K562 (cell line): ENCODE results near the gene CNKSR1. TPM values are rescaled to one million over a fixed set of nuclear protein-coding genes. Genes with fewer than 3 reads are reported as not detected.

ENCODE experiments used
- CAMTA2 ChIP-seq: fragments of 250-450 bp; sonication (Bioruptor Pico); conservative IDR thresholded peaks from 2 replicates; pipeline ENCODE4 v1.5.1; 2022
- GATA2 ChIP-seq: sonication (generic); formaldehyde crosslinking; IDR thresholded peaks from 2 replicates; pipeline ENCODE4 v1.4.0; 2020; ENCODE audit warnings: mild to moderate bottlenecking, missing genetic modification reagents
- GTF2E2 ChIP-seq: fragments of 200-800 bp; sonication (Bioruptor generic); IDR thresholded peaks from 2 replicates; pipeline ENCODE4 v1.6.1; 2016; ENCODE audit warnings: missing genetic modification characterization, missing compliant biosample characterization
- HCFC1 ChIP-seq: IDR thresholded peaks from 2 replicates; pipeline ENCODE4 v1.6.1; 2012; ENCODE audit warnings: low read depth, low read length, improper control_type of control experiment
- MED1 ChIP-seq: sonication (generic); formaldehyde crosslinking; IDR thresholded peaks from 2 replicates; pipeline ENCODE4 v1.8.1; 2023; ENCODE audit warnings: missing genetic modification reagents, borderline replicate concordance
- MEF2A ChIP-seq: IDR thresholded peaks from 2 replicates; pipeline ENCODE4 v1.6.1; 2011; ENCODE audit warnings: low read depth, mild to moderate bottlenecking, low read length, moderate library complexity; ENCODE audit not compliant: control insufficient read depth
- MYNN ChIP-seq, 2 experiments: sonication (generic); formaldehyde crosslinking in 1 of 2; IDR thresholded peaks; 2 replicates each; pipeline versions ENCODE4 v1.5.0 to v1.6.1; 2016 to 2020; ENCODE audit warnings: antibody characterized with exemption in 1 of 2, missing genetic modification reagents in 1 of 2
- SUPT5H ChIP-seq: fragments of 450-650 bp; IDR thresholded peaks from 2 replicates; pipeline ENCODE4 v1.6.1; 2016
- TCFL5 ChIP-seq: fragments of 250-450 bp; sonication (Bioruptor Pico); conservative IDR thresholded peaks from 2 replicates; pipeline ENCODE4 v1.6.1; 2021; ENCODE audit warnings: mild to moderate bottlenecking, moderate library complexity, matching md5 sums
- TOE1 ChIP-seq, 2 experiments: fragments of 450-650 bp in 1 of 2; sonication (generic) in 1 of 2; formaldehyde crosslinking in 1 of 2; IDR thresholded peaks; 2 replicates each; pipeline versions ENCODE4 v1.7.1 to v1.8.0; 2016 to 2022; ENCODE audit warnings: borderline replicate concordance in 2 of 2, mild to moderate bottlenecking in 2 of 2, antibody characterized with exemption in 1 of 2, inconsistent platforms in 1 of 2, low read depth in 1 of 2, missing genetic modification reagents in 1 of 2, moderate library complexity in 1 of 2
- VEZF1 ChIP-seq: fragments of 200-800 bp; sonication (Bioruptor generic); IDR thresholded peaks from 2 replicates; pipeline ENCODE4 v1.6.1; 2017; ENCODE audit warnings: missing genetic modification characterization, missing compliant biosample characterization
- ZBTB1 ChIP-seq: sonication (generic); formaldehyde crosslinking; IDR thresholded peaks from 2 replicates; pipeline ENCODE4 v1.8.1; 2023; ENCODE audit warnings: missing genetic modification reagents, low read depth, mild to moderate bottlenecking, borderline replicate concordance
- ZKSCAN8 ChIP-seq: fragments of 200-800 bp; sonication (Bioruptor generic); IDR thresholded peaks from 2 replicates; pipeline ENCODE4 v1.6.1; 2016; ENCODE audit warnings: missing genetic modification characterization, missing compliant biosample characterization
- ZNF23 ChIP-seq: fragments of 250-450 bp; sonication (Bioruptor Pico); IDR thresholded peaks from 2 replicates; pipeline ENCODE4 v1.4.0; 2020; ENCODE audit warnings: mild to moderate bottlenecking
- ZNF316 ChIP-seq: fragments of 450-650 bp; IDR thresholded peaks from 2 replicates; pipeline ENCODE4 v1.6.1; 2016
- ZNF41 ChIP-seq: fragments of 250-450 bp; sonication (Bioruptor Pico); conservative IDR thresholded peaks from 2 replicates; pipeline ENCODE4 v1.4.0; 2020; ENCODE audit warnings: mild to moderate bottlenecking
- polyA plus RNA-seq, 8 experiments: library from polyadenylated mRNA; depleted of rRNA in 4 of 8; stranded (reverse) in 5 of 8; unstranded in 3 of 8; fragments of >200 nt; fragmentation: Nextera tagmentation in 2 of 8; fragmentation: Illumina TruSeq in 1 of 8; extraction: Ambion mirVana in 2 of 8; extraction: Trizol in 1 of 8; gene quantifications; 2 replicates each; pipeline versions ENCODE4 v1.2.1 to v1.2.3, GENCODE V29; 2011 to 2014; ENCODE audit warnings: inconsistent platforms in 1 of 8, missing spikeins in 1 of 8
- total RNA-seq, 7 experiments: library from RNA; depleted of rRNA in 6 of 7; stranded (reverse); fragments of >200 nt in 6 of 7; fragmentation: Illumina TruSeq in 2 of 7; extraction: Trizol in 2 of 7; gene quantifications; 2 replicates each; pipeline versions ENCODE4 v1.2.1 to v1.2.3, GENCODE V29; 2011 to 2021; ENCODE audit warnings: low replicate concordance in 1 of 7
- TF ChIP-seq, protein P1 (sequence below): sonication (generic); formaldehyde crosslinking; IDR thresholded peaks from 2 replicates; pipeline ENCODE4 v1.8.0; 2023; ENCODE audit warnings: missing genetic modification reagents, mild to moderate bottlenecking, borderline replicate concordance
- TF ChIP-seq, protein P2 (sequence below): fragments of 250-450 bp; sonication (Bioruptor Pico); IDR thresholded peaks from 2 replicates; pipeline ENCODE4 v1.8.0; 2021; ENCODE audit warnings: borderline replicate concordance, mild to moderate bottlenecking, moderate library complexity; ENCODE audit not compliant: poor library complexity, severe bottlenecking

CNKSR1 gene
- total and polyA plus RNA-seq, 9 of the 15 experiments (the other 6 are each of a cell fraction or from before 2014, with no cell fraction given) = 0.03 to 2.8 (median 1.1) TPM

- TF ChIP-seq, protein P1, sequence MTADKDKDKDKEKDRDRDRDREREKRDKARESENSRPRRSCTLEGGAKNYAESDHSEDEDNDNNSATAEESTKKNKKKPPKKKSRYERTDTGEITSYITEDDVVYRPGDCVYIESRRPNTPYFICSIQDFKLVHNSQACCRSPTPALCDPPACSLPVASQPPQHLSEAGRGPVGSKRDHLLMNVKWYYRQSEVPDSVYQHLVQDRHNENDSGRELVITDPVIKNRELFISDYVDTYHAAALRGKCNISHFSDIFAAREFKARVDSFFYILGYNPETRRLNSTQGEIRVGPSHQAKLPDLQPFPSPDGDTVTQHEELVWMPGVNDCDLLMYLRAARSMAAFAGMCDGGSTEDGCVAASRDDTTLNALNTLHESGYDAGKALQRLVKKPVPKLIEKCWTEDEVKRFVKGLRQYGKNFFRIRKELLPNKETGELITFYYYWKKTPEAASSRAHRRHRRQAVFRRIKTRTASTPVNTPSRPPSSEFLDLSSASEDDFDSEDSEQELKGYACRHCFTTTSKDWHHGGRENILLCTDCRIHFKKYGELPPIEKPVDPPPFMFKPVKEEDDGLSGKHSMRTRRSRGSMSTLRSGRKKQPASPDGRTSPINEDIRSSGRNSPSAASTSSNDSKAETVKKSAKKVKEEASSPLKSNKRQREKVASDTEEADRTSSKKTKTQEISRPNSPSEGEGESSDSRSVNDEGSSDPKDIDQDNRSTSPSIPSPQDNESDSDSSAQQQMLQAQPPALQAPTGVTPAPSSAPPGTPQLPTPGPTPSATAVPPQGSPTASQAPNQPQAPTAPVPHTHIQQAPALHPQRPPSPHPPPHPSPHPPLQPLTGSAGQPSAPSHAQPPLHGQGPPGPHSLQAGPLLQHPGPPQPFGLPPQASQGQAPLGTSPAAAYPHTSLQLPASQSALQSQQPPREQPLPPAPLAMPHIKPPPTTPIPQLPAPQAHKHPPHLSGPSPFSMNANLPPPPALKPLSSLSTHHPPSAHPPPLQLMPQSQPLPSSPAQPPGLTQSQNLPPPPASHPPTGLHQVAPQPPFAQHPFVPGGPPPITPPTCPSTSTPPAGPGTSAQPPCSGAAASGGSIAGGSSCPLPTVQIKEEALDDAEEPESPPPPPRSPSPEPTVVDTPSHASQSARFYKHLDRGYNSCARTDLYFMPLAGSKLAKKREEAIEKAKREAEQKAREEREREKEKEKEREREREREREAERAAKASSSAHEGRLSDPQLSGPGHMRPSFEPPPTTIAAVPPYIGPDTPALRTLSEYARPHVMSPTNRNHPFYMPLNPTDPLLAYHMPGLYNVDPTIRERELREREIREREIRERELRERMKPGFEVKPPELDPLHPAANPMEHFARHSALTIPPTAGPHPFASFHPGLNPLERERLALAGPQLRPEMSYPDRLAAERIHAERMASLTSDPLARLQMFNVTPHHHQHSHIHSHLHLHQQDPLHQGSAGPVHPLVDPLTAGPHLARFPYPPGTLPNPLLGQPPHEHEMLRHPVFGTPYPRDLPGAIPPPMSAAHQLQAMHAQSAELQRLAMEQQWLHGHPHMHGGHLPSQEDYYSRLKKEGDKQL (CRISPR knock-in tag) = 0 out of 2 replicates have a peak, but pooled peaks have one; percentile 56
- TF ChIP-seq GATA2 (CRISPR knock-in tag) (no peak; the same call in 1 of the 2 replicates), SUPT5H (no peak), MEF2A (no peak), HCFC1 (no peak), ZNF23 (no peak), MED1 (no peak), ZNF41 (no peak), VEZF1 (CRISPR knock-in tag) (peak; percentile 43; the same call in 1 of the 2 replicates), CAMTA2 (CRISPR knock-in tag) (no peak), TOE1 (IDR thresholded peaks at IDR 0.05; ENCODE audit: borderline replicate concordance) (peak; percentile 30; the same call in 1 of the 2 replicates), TOE1 (CRISPR knock-in tag; IDR thresholded peaks at IDR 0.05; ENCODE audit: borderline replicate concordance, low read depth) (no peak), ZBTB1 (no peak), ZKSCAN8 (CRISPR knock-in tag) (no peak), TCFL5 (CRISPR knock-in tag) (no peak), ZNF316 (no peak), GTF2E2 (tag) (no peak), MYNN (IDR thresholded peaks at IDR 0.05) (no peak), MYNN (CRISPR knock-in tag; IDR thresholded peaks at IDR 0.05) (no peak)
- TF ChIP-seq, protein P2, sequence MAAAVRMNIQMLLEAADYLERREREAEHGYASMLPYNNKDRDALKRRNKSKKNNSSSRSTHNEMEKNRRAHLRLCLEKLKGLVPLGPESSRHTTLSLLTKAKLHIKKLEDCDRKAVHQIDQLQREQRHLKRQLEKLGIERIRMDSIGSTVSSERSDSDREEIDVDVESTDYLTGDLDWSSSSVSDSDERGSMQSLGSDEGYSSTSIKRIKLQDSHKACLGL (CRISPR knock-in tag) = no peak
These were observed 32.0 kb upstream of the CNKSR1 start (continued) for GRCh38 chr1:26145041-26145959.
